Measurements from ENCODE around the gene HIBCH. TPM values are rescaled to one million over a fixed set of nuclear protein-coding genes. Genes with fewer than 3 reads are reported as not detected.

The HIBCH gene
- total and polyA plus RNA-seq, 9 of the 15 experiments (the other 6 are each of a cell fraction or from before 2014, with no cell fraction given), result 17.0 to 65.4 (median 28.3) TPM

DNA sequence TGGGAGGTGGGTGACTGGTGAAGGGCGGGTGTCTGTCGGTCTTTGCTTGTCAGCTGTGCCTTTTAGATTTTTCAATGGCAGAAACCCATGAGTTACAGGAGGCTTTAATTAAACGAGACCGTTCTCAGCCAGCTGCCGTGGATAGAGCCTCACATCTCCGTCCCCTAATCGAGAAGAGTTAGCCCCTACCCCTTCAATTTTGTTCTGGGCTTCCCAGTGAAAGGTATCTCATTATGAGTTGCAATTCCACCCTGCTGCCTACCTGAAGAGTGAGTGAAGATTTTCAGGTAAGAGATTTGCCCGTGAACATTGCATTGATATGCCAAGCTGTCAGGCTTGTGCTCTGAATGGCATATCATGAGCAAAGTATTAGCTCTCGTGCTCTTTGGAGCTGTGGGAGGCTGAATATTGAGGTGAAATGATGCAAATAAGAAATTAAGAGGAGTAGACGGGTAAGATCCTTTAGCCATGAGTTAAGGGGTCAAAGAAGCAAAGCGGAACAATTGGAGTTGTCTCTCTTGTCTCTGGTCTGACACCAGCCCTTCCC lies 138.4 kb downstream of the HIBCH start:
- ATAC-seq, result peak; percentile 0; the same call in 2 of the 3 replicates
- peaks cover 18 to 22% of the 10 kb centered on the region in 2 experiments; a peak in 4 of 5 replicates for H3K4me1 ChIP-seq (replicated peaks in 1 of 2; ENCODE audit: control insufficient read depth in 2 of 2, insufficient read depth in 2 of 2, low read length in 2 of 2)
- intact Hi-C loops (cut with micrococcal nuclease), result loop anchor here (2.0 to 10.0 kb wide), 4 partner anchors 136 to 396 kb away; partner anchors contain the start of genes HIBCH, ORMDL1 and PMS1
- peaks cover 58% of the 10 kb centered on the region for H3K79me2 ChIP-seq (ENCODE audit: control insufficient read depth, insufficient read depth, low read length)
- ChIA-PET POLR2A (no interaction called here), CTCF (ENCODE audit: low intra/inter-chr PET ratio) (interaction anchor here (0.6 kb wide), 1 partner anchor 383 kb away, joined by 4 read pairs; no protein-coding TSS in a partner anchor)
- DNase-seq (ENCODE audit: extremely low read depth in 1 of 4, low spot score in 3 of 4), result no peak
- BruUV-seq (replicated peaks), result no TSS peak
- 0% methylated on average over 11 of the region's 11 CpGs for WGBS (ENCODE audit: insufficient coverage, low coverage, missing lambda C conversion rate)
- no peaks in the 10 kb centered on the region for H3K9me1 ChIP-seq (ENCODE audit: control insufficient read depth, insufficient read depth, low read length)
- peak overlapping the region; percentile 73 to 94 for H3K9ac ChIP-seq (ENCODE audit: insufficient read depth in 1 of 2, low read depth in 2 of 2, low read length in 2 of 2)
- peak overlapping the region; percentile 84 for H3K27ac ChIP-seq (ENCODE audit: extremely low read depth, low read depth, low read length)
- H3K36me3 ChIP-seq (ENCODE audit: control insufficient read depth, insufficient read depth, low read length), result peaks cover 23% of the 10 kb centered on the region
- in situ Hi-C loops (cut with MboI), result no loop called here
- no peaks in the 10 kb centered on the region for H3K9me3 ChIP-seq (replicated peaks; ENCODE audit: control insufficient read depth, insufficient read depth, low read depth, low read length)
- H3K4me3 ChIP-seq, result peak overlapping the region; percentile 75
- TF ChIP-seq HSF4 (CRISPR knock-in tag; IDR thresholded peaks at IDR 0.05; ENCODE audit: borderline replicate concordance), result no peak
- TF ChIP-seq, protein P1, sequence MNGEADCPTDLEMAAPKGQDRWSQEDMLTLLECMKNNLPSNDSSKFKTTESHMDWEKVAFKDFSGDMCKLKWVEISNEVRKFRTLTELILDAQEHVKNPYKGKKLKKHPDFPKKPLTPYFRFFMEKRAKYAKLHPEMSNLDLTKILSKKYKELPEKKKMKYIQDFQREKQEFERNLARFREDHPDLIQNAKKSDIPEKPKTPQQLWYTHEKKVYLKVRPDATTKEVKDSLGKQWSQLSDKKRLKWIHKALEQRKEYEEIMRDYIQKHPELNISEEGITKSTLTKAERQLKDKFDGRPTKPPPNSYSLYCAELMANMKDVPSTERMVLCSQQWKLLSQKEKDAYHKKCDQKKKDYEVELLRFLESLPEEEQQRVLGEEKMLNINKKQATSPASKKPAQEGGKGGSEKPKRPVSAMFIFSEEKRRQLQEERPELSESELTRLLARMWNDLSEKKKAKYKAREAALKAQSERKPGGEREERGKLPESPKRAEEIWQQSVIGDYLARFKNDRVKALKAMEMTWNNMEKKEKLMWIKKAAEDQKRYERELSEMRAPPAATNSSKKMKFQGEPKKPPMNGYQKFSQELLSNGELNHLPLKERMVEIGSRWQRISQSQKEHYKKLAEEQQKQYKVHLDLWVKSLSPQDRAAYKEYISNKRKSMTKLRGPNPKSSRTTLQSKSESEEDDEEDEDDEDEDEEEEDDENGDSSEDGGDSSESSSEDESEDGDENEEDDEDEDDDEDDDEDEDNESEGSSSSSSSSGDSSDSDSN (IDR thresholded peaks at IDR 0.05; ENCODE audit: borderline replicate concordance in 1 of 2, low read depth in 2 of 2, low read length in 2 of 2), result 0 out of 4 replicates have a peak, but pooled peaks of 1 of the 2 experiments have one; percentile 1
- TF ChIP-seq, protein P2, sequence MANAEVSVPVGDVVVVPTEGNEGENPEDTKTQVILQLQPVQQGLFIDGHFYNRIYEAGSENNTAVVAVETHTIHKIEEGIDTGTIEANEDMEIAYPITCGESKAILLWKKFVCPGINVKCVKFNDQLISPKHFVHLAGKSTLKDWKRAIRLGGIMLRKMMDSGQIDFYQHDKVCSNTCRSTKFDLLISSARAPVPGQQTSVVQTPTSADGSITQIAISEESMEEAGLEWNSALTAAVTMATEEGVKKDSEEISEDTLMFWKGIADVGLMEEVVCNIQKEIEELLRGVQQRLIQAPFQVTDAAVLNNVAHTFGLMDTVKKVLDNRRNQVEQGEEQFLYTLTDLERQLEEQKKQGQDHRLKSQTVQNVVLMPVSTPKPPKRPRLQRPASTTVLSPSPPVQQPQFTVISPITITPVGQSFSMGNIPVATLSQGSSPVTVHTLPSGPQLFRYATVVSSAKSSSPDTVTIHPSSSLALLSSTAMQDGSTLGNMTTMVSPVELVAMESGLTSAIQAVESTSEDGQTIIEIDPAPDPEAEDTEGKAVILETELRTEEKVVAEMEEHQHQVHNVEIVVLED (CRISPR knock-in tag; IDR thresholded peaks at IDR 0.05), result no peak
- no peak for TF ChIP-seq RBBP5 (IDR thresholded peaks at IDR 0.05; ENCODE audit: borderline replicate concordance, insufficient read depth, low read length, poor library complexity, severe bottlenecking)
- TF ChIP-seq PREB (CRISPR knock-in tag; IDR thresholded peaks at IDR 0.05), result 0 out of 2 replicates have a peak, but pooled peaks have one; percentile 55
- TF ChIP-seq, protein P3, sequence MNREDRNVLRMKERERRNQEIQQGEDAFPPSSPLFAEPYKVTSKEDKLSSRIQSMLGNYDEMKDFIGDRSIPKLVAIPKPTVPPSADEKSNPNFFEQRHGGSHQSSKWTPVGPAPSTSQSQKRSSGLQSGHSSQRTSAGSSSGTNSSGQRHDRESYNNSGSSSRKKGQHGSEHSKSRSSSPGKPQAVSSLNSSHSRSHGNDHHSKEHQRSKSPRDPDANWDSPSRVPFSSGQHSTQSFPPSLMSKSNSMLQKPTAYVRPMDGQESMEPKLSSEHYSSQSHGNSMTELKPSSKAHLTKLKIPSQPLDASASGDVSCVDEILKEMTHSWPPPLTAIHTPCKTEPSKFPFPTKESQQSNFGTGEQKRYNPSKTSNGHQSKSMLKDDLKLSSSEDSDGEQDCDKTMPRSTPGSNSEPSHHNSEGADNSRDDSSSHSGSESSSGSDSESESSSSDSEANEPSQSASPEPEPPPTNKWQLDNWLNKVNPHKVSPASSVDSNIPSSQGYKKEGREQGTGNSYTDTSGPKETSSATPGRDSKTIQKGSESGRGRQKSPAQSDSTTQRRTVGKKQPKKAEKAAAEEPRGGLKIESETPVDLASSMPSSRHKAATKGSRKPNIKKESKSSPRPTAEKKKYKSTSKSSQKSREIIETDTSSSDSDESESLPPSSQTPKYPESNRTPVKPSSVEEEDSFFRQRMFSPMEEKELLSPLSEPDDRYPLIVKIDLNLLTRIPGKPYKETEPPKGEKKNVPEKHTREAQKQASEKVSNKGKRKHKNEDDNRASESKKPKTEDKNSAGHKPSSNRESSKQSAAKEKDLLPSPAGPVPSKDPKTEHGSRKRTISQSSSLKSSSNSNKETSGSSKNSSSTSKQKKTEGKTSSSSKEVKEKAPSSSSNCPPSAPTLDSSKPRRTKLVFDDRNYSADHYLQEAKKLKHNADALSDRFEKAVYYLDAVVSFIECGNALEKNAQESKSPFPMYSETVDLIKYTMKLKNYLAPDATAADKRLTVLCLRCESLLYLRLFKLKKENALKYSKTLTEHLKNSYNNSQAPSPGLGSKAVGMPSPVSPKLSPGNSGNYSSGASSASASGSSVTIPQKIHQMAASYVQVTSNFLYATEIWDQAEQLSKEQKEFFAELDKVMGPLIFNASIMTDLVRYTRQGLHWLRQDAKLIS (CRISPR knock-in tag; IDR thresholded peaks at IDR 0.05), result peak; percentile 43; the same call in 1 of the 2 replicates
- peak overlapping the region; percentile 84 for H3K4me2 ChIP-seq (ENCODE audit: insufficient read depth, low read length)
- no peaks in the 10 kb centered on the region; the same call in 1 of the 2 replicates for H4K20me1 ChIP-seq (replicated peaks; ENCODE audit: control insufficient read depth, insufficient read depth, low read length)
- H3K27me3 ChIP-seq (ENCODE audit: control insufficient read depth in 2 of 2, insufficient read depth in 2 of 2, low read length in 2 of 2), result no peaks in the 10 kb centered on the region
- no peak for FAIRE-seq
- peak overlapping the region; percentile 0; the same call in 1 of the 2 replicates for H2AFZ ChIP-seq (ENCODE audit: low read depth, low read length)

All from K562 (cell line).